CD8-positive, alpha-beta memory T cell (primary cell): ENCODE results near the gene CAB39L. TPM values are rescaled to one million over a fixed set of nuclear protein-coding genes. Genes with fewer than 3 reads are reported as not detected.

ENCODE experiments used
- CTCF ChIA-PET: fragments of 350-600 bp; sonication (Branson Sonifier 250); formaldehyde crosslinking; loops from one replicate; lab custom pipeline; 2021; ENCODE audit warnings: antibody characterized with exemption; lab: Charles Lee
- POLR2A ChIA-PET: fragments of 350-600 bp; sonication (Branson Sonifier 250); formaldehyde crosslinking; loops from one replicate; lab custom pipeline; 2021; ENCODE audit warnings: antibody characterized with exemption; lab: Charles Lee
- DNase-seq, 5 donors: peaks; one replicate each; pipeline versions ENCODE4 v3.0.0 to v3.0.0-alpha.2; 2020 to 2022; ENCODE audit warnings: mixed read lengths in 1 of 5
- H3K27ac ChIP-seq: one replicate; pipeline ENCODE4 v1.7.0; 2013; ENCODE audit warnings: low read depth, mild to moderate bottlenecking, low read length, moderate library complexity
- H3K27me3 ChIP-seq: 2 replicates; pipeline ENCODE4 v1.7.0; 2013; ENCODE audit warnings: low read length, mild to moderate bottlenecking; ENCODE audit not compliant: insufficient read depth, poor library complexity, severe bottlenecking
- H3K36me3 ChIP-seq: 2 replicates; pipeline ENCODE4 v1.7.0; 2013; ENCODE audit warnings: mild to moderate bottlenecking, low read length, moderate library complexity; ENCODE audit not compliant: insufficient read depth
- H3K4me1 ChIP-seq: 2 replicates; pipeline ENCODE4 v1.7.0; 2013; ENCODE audit warnings: mild to moderate bottlenecking, low read length, moderate library complexity; ENCODE audit not compliant: insufficient read depth
- H3K4me3 ChIP-seq: 2 replicates; pipeline ENCODE4 v1.7.0; 2013; ENCODE audit warnings: mild to moderate bottlenecking, low read length
- H3K9me3 ChIP-seq: 2 replicates; pipeline ENCODE4 v1.7.0; 2013; ENCODE audit warnings: mild to moderate bottlenecking, low read length
- H3K27ac Mint-ChIP-seq, 8 donors: one replicate each; pipeline ENCODE4 v1.8.0; 2020 to 2021; ENCODE audit warnings: mixed read lengths in 8 of 8, mild to moderate bottlenecking in 6 of 8, inconsistent platforms in 3 of 8, moderate library complexity in 3 of 8
- H3K27me3 Mint-ChIP-seq, 2 donors: one replicate each; pipeline ENCODE4 v1.8.0; 2020 to 2021; ENCODE audit warnings: mixed read lengths in 2 of 2, mild to moderate bottlenecking in 1 of 2, moderate library complexity in 1 of 2
- H3K36me3 Mint-ChIP-seq, 3 donors: one replicate each; pipeline ENCODE4 v1.8.0; 2020 to 2021; ENCODE audit warnings: mixed read lengths in 3 of 3, inconsistent platforms in 1 of 3, mild to moderate bottlenecking in 1 of 3
- H3K4me1 Mint-ChIP-seq, 3 donors: one replicate each; pipeline ENCODE4 v1.8.0; 2020 to 2021; ENCODE audit warnings: mixed read lengths in 3 of 3, inconsistent platforms in 1 of 3, mild to moderate bottlenecking in 1 of 3
- H3K4me3 Mint-ChIP-seq, 7 donors: one replicate each; pipeline ENCODE4 v1.8.0; 2020 to 2021; ENCODE audit warnings: mixed read lengths in 7 of 7, mild to moderate bottlenecking in 6 of 7, moderate library complexity in 4 of 7, inconsistent platforms in 2 of 7
- H3K9me3 Mint-ChIP-seq, 5 donors: one replicate each; pipeline ENCODE4 v1.8.0; 2020 to 2022; ENCODE audit warnings: mixed read lengths in 5 of 5, mild to moderate bottlenecking in 3 of 5, moderate library complexity in 2 of 5, inconsistent platforms in 1 of 5
- polyA plus RNA-seq: library from polyadenylated mRNA; unstranded; fragments of 300-500 nt; fragmentation: Illumina TruSeq; gene quantifications from one replicate; pipeline ENCODE4 v1.2.3, GENCODE V29; 2021
- total RNA-seq, 2 experiments: library from RNA; stranded (reverse); gene quantifications; one replicate each; pipeline ENCODE4 v1.2.3, GENCODE V29; 2021

The CAB39L gene
- total and polyA plus RNA-seq, 3 experiments from 2014 or later, result 4.7 to 7.4 (median 5.8) TPM

DNA sequence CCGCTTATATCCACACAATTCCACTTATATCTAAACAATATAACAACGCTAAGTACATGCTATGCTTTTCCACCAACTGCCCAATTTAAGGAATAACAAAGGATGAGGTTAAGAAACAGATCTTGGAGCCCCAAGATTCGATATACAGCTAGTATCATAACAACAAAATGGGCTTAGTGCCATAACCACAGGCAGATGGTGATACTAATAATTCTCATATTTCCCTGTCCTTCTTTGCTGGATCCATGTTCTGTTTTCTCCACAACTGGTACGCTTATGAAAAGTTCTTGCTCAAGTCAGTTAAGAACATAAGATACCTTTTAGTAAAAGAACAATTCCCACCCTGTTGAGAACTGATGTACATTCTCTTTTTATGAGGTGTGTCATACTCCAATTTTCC lies 33.9 kb downstream of the CAB39L start:
- H3K27ac Mint-ChIP-seq, result no peak overlapping the region
- Histone ChIP-seq H3K27me3 (no peaks in the 10 kb centered on the region), H3K36me3 (no peaks in the 10 kb centered on the region), H3K4me3 (no peak overlapping the region), H3K27ac (no peak overlapping the region), H3K4me1 (no peaks in the 10 kb centered on the region), H3K9me3 (no peaks in the 10 kb centered on the region)
- H3K36me3 Mint-ChIP-seq, result peaks cover 2 to 18% (median 6%) of the 10 kb centered on the region in 3 donors
- ChIA-PET POLR2A (no interaction called here), CTCF (no interaction called here)
- no peak for DNase-seq
- peaks cover 4 to 11% (median 9%) of the 10 kb centered on the region in 5 donors for H3K9me3 Mint-ChIP-seq
- H3K4me1 Mint-ChIP-seq, result no peaks in the 10 kb centered on the region
- H3K4me3 Mint-ChIP-seq, result no peak overlapping the region
- no peaks in the 10 kb centered on the region for H3K27me3 Mint-ChIP-seq

DNA sequence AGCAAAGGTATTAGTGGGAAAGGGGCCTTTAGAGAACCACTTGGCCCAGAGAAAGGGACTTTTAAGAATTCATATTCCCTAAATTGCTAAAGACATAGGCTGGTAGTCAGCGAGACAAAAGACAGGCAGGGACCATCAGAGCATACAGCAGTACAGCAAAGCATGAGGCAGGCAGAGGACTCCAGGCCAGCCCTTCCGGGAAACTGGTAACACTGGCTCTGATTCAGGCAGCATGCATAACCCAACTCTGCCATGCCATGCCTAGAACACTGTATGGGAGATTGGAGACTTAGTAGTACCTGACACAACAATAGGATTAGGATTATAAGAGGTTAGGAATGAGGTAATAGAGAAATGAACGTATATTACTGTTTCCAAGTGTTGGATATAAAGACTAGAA lies 34.9 kb downstream of the CAB39L start:
- no peaks in the 10 kb centered on the region for H3K36me3 ChIP-seq
- ChIA-PET POLR2A (no interaction called here), CTCF (no interaction called here)
- no peaks in the 10 kb centered on the region for H3K4me1 ChIP-seq
- H3K9me3 ChIP-seq, result no peaks in the 10 kb centered on the region
- no peak overlapping the region for H3K4me3 ChIP-seq
- no peaks in the 10 kb centered on the region for H3K27me3 ChIP-seq
- H3K27me3 Mint-ChIP-seq, result no peaks in the 10 kb centered on the region
- H3K4me3 Mint-ChIP-seq, result no peak overlapping the region
- H3K36me3 Mint-ChIP-seq, result peaks cover 8 to 28% (median 10%) of the 10 kb centered on the region in 3 donors
- no peaks in the 10 kb centered on the region for H3K4me1 Mint-ChIP-seq
- H3K9me3 Mint-ChIP-seq, result peaks cover 13 to 21% (median 19%) of the 10 kb centered on the region in 5 donors
- DNase-seq, result no peak
- H3K27ac ChIP-seq, result no peak overlapping the region
- H3K27ac Mint-ChIP-seq, result no peak overlapping the region

DNA sequence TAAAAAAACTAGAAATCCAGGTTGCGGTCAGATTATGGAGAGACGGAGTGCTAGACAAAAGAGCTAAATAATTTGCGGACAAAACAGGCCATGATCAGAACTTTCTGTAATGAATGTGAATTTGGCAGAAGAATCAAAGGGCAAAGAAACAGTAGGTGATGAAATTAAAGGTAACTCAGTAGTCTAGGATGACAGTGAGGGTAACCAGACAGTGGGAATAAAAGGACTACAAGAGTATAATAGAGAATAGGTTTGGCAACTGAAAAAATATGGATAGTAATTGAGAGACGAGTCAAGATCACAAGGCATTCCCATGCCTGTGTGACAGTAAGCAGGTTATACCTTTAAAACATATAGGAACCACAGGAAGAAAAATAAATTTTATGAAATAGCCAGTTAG lies 35.9 kb downstream of the CAB39L start:
- Mint-ChIP-seq H3K36me3 (peaks cover 12 to 36% (median 14%) of the 10 kb centered on the region in 3 donors), H3K4me1 (no peaks in the 10 kb centered on the region), H3K27ac (no peak overlapping the region), H3K9me3 (peaks cover 13 to 25% (median 24%) of the 10 kb centered on the region in 5 donors), H3K4me3 (no peak overlapping the region), H3K27me3 (no peaks in the 10 kb centered on the region)
- Histone ChIP-seq H3K4me3 (no peak overlapping the region), H3K4me1 (no peaks in the 10 kb centered on the region), H3K9me3 (no peaks in the 10 kb centered on the region), H3K27ac (no peak overlapping the region), H3K36me3 (no peaks in the 10 kb centered on the region), H3K27me3 (no peaks in the 10 kb centered on the region)
- no peak for DNase-seq
- ChIA-PET CTCF (no interaction called here), POLR2A (no interaction called here)

DNA sequence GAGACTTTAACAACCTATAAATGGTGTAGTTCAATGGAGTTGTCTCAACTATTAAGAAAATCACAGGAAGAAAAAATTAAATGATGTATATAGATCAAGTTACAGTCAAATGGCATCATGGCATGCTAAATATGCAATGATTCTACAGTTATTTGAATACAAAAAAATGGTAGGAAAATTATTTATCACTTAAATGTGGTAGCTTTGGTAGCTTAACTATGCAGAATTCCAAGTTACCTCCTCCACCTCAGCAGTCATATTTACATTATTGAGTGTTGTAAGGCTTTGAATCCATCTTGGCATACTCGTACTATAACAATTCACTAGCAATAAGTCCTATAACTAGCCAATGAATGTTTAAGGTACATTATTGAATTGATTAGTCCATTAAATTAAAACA lies 36.8 kb downstream of the CAB39L start:
- Histone ChIP-seq H3K27ac (no peak overlapping the region), H3K4me1 (no peaks in the 10 kb centered on the region), H3K27me3 (no peaks in the 10 kb centered on the region), H3K9me3 (no peaks in the 10 kb centered on the region), H3K4me3 (no peak overlapping the region), H3K36me3 (no peaks in the 10 kb centered on the region)
- DNase-seq, result no peak
- peaks cover 12 to 36% (median 14%) of the 10 kb centered on the region in 3 donors for H3K36me3 Mint-ChIP-seq
- ChIA-PET POLR2A (no interaction called here), CTCF (no interaction called here)
- H3K4me1 Mint-ChIP-seq, result no peaks in the 10 kb centered on the region
- peaks cover 13 to 25% (median 24%) of the 10 kb centered on the region in 5 donors for H3K9me3 Mint-ChIP-seq
- no peak overlapping the region for H3K27ac Mint-ChIP-seq
- no peak overlapping the region for H3K4me3 Mint-ChIP-seq
- H3K27me3 Mint-ChIP-seq, result no peaks in the 10 kb centered on the region

DNA sequence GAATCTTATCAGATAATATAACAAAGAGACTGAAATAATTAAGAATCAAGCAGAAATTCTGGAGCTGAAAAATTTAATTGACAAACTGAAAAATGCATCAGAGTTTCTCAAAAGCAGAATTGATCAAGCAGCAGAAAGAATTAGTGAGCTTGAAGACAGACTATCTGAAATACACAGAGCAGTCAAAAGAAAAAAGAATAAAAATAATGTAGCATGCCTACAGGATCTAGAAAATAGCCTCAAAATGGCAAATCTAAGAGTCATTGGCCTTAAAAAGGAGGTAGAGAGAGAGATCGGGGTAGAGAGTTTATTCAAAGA lies 39.2 kb downstream of the CAB39L start:
- Histone ChIP-seq H3K4me1 (no peaks in the 10 kb centered on the region), H3K27ac (no peak overlapping the region), H3K27me3 (no peaks in the 10 kb centered on the region), H3K4me3 (no peak overlapping the region), H3K9me3 (no peaks in the 10 kb centered on the region), H3K36me3 (no peaks in the 10 kb centered on the region)
- Mint-ChIP-seq H3K27ac (no peak overlapping the region), H3K4me3 (no peak overlapping the region), H3K27me3 (no peaks in the 10 kb centered on the region), H3K36me3 (peaks cover 12 to 36% (median 12%) of the 10 kb centered on the region in 3 donors), H3K9me3 (peaks cover 13 to 25% (median 24%) of the 10 kb centered on the region in 5 donors), H3K4me1 (peaks cover 0 to 4% (median 0%) of the 10 kb centered on the region in 3 donors)
- no peak for DNase-seq
- ChIA-PET CTCF (no interaction called here), POLR2A (interaction anchor here (0.7 kb wide), 1 partner anchor 112 kb away, joined by 3 read pairs; no protein-coding TSS in a partner anchor)

DNA sequence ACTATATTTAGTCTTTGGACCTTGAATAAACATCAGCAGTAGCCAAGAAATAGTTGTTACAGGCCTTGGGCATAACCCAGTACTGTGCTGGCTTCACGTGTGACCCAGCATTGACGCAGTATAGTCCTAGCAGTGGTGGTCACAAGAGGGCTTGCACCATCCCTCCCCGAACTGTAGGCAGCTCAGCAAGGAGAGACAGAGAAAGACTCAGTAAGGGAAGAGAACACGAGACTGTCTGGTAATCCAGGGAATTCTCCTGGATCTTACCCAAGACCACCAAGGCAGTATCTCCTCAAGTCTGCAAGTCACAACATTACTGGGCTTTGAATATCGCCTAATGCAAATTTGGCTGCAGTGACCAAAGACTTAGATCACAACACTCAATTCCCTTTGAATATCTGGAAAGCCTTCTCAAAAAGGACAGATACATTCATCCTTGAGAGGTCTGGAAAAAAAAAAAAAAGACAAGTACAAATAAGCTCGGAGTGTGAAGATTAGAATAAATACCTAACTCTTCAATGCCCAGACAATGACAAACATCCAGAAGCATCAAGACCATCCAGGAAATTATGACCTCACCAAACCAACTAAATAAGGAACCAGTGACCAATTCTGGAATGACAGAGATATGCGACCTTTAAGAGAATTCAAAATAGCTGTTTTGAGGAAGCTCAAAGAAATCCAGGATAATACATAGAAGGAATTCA lies 39.7 kb downstream of the CAB39L start:
- Histone ChIP-seq H3K27ac (no peak overlapping the region), H3K9me3 (no peaks in the 10 kb centered on the region), H3K4me3 (no peak overlapping the region), H3K36me3 (no peaks in the 10 kb centered on the region), H3K27me3 (no peaks in the 10 kb centered on the region), H3K4me1 (no peaks in the 10 kb centered on the region)
- ChIA-PET POLR2A (interaction anchor here (0.7 kb wide), 1 partner anchor 112 kb away, joined by 3 read pairs; no protein-coding TSS in a partner anchor), CTCF (no interaction called here)
- no peak for DNase-seq
- no peak overlapping the region for H3K4me3 Mint-ChIP-seq
- H3K9me3 Mint-ChIP-seq, result peaks cover 13 to 25% (median 24%) of the 10 kb centered on the region in 5 donors
- no peaks in the 10 kb centered on the region for H3K27me3 Mint-ChIP-seq
- no peak overlapping the region for H3K27ac Mint-ChIP-seq
- peaks cover 11 to 36% (median 12%) of the 10 kb centered on the region in 3 donors for H3K36me3 Mint-ChIP-seq
- peaks cover 0 to 4% (median 0%) of the 10 kb centered on the region in 3 donors for H3K4me1 Mint-ChIP-seq

DNA sequence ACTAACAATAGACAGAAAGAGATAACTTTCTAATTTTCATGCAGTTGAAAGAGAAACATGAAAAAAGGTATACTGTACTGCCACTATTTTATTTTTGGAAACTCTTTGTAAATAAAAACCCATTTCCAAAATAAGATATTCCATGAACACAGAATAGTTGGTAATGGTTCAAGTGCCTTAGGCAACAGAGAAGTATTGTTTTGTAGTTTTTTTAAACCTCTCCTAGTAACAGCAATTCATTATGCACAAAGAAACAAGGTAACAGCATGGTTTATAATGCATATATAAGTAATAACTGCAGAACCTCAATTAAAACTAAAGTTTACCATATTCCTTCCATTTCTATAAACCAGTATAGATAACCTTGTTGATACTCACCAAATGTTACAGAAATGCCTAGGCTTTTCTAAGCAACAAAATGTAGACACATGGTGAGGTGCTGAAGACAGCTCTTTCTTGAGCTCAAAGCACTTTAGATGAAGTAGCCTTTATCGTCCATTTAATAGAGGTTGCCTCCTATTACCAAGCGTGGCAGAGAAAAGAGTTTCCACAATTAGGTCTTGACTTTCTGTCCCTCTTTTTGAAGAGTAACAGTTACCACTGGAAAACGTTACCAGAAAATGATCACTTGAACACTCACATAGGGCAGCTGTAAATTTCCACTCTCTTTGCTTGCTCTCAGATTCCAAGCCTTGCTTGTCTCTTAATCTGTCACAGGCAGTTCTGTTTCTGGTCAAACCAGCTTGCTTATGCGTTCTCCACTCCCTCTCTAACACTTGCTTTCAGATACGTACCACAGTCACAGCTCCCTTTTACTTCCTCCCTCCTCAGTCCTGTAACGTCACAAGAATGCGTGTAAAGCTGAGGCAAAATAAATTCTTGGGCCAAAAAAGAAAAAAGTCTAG lies 42.9 kb downstream of the CAB39L start:
- H3K4me3 ChIP-seq, result no peak overlapping the region
- ChIA-PET CTCF (no interaction called here), POLR2A (no interaction called here)
- Mint-ChIP-seq H3K4me1 (peaks cover 0 to 4% (median 0%) of the 10 kb centered on the region in 3 donors), H3K36me3 (peaks cover 11 to 27% (median 12%) of the 10 kb centered on the region in 3 donors), H3K4me3 (no peak overlapping the region), H3K27ac (no peak overlapping the region), H3K27me3 (no peaks in the 10 kb centered on the region), H3K9me3 (peaks cover 13 to 25% (median 22%) of the 10 kb centered on the region in 5 donors)
- no peaks in the 10 kb centered on the region for H3K27me3 ChIP-seq
- H3K36me3 ChIP-seq, result no peaks in the 10 kb centered on the region
- H3K27ac ChIP-seq, result no peak overlapping the region
- H3K4me1 ChIP-seq, result no peaks in the 10 kb centered on the region
- DNase-seq, result no peak
- H3K9me3 ChIP-seq, result no peaks in the 10 kb centered on the region
